ENCODE results near the gene PLB1. TPM values are rescaled to one million over a fixed set of nuclear protein-coding genes. Genes with fewer than 3 reads are reported as not detected.

The PLB1 gene
- total RNA-seq, 1 donor from 2014 or later, result 2.5 TPM

- H3K4me1 ChIP-seq, result no peaks in the 10 kb centered on the region
- no peak for DNase-seq (ENCODE audit: extremely low spot score in 2 of 2)
- no peaks in the 10 kb centered on the region for H3K9me3 ChIP-seq
- intact Hi-C loops (cut with DNase I), result no loop called here
- no peak for TF ChIP-seq POLR2A (IDR thresholded peaks at IDR 0.05)
- no peak for TF ChIP-seq CTCF (IDR thresholded peaks at IDR 0.05)
- no peak for TF ChIP-seq POLR2AphosphoS5 (IDR thresholded peaks at IDR 0.05; ENCODE audit: insufficient read depth in 1 of 2, low read depth in 1 of 2)
- no peaks in the 10 kb centered on the region for H3K27me3 ChIP-seq
- no peaks in the 10 kb centered on the region for H3K36me3 ChIP-seq
- H3K27ac ChIP-seq, result no peak overlapping the region
- no peak overlapping the region for H3K4me3 ChIP-seq
Observed at GRCh38 chr2:28577791-28578680, 82.2 kb downstream of the PLB1 start.

- no peak overlapping the region for H3K4me3 ChIP-seq
- intact Hi-C loops (cut with DNase I), result no loop called here
- no peaks in the 10 kb centered on the region for H3K36me3 ChIP-seq
- TF ChIP-seq CTCF (IDR thresholded peaks at IDR 0.05) (no peak), POLR2AphosphoS5 (IDR thresholded peaks at IDR 0.05; ENCODE audit: insufficient read depth in 1 of 2, low read depth in 1 of 2) (no peak), POLR2A (IDR thresholded peaks at IDR 0.05) (no peak)
- DNase-seq (ENCODE audit: extremely low spot score in 2 of 2), result no peak
- peaks cover 5% of the 10 kb centered on the region for H3K4me1 ChIP-seq
- no peak overlapping the region for H3K27ac ChIP-seq
- no peaks in the 10 kb centered on the region for H3K9me3 ChIP-seq
- no peaks in the 10 kb centered on the region for H3K27me3 ChIP-seq
Observed at GRCh38 chr2:28578774-28579173, 82.9 kb downstream of the PLB1 start.

GRCh38 chr2:28579606-28580005 lies 83.7 kb downstream of the PLB1 start:
- TF ChIP-seq POLR2AphosphoS5 (IDR thresholded peaks at IDR 0.05; ENCODE audit: insufficient read depth in 1 of 2, low read depth in 1 of 2) (no peak), CTCF (IDR thresholded peaks at IDR 0.05) (no peak), POLR2A (IDR thresholded peaks at IDR 0.05) (no peak)
- Histone ChIP-seq H3K36me3 (no peaks in the 10 kb centered on the region), H3K9me3 (no peaks in the 10 kb centered on the region), H3K27me3 (no peaks in the 10 kb centered on the region), H3K4me1 (peaks cover 12% of the 10 kb centered on the region), H3K4me3 (no peak overlapping the region), H3K27ac (no peak overlapping the region)
- intact Hi-C loops (cut with DNase I), result no loop called here
- DNase-seq (ENCODE audit: extremely low spot score in 2 of 2), result no peak

GRCh38 chr2:28580078-28580477 lies 84.2 kb downstream of the PLB1 start:
- TF ChIP-seq POLR2AphosphoS5 (IDR thresholded peaks at IDR 0.05; ENCODE audit: insufficient read depth in 1 of 2, low read depth in 1 of 2) (no peak), CTCF (IDR thresholded peaks at IDR 0.05) (no peak), POLR2A (IDR thresholded peaks at IDR 0.05) (no peak)
- Histone ChIP-seq H3K36me3 (no peaks in the 10 kb centered on the region), H3K27ac (no peak overlapping the region), H3K27me3 (no peaks in the 10 kb centered on the region), H3K4me3 (no peak overlapping the region), H3K9me3 (no peaks in the 10 kb centered on the region), H3K4me1 (peaks cover 17% of the 10 kb centered on the region)
- intact Hi-C loops (cut with DNase I), result no loop called here
- DNase-seq (ENCODE audit: extremely low spot score in 2 of 2), result no peak

GRCh38 chr2:28581312-28581711 lies 85.5 kb downstream of the PLB1 start:
- no peaks in the 10 kb centered on the region for H3K9me3 ChIP-seq
- DNase-seq (ENCODE audit: extremely low spot score in 2 of 2), result no peak
- H3K36me3 ChIP-seq, result no peaks in the 10 kb centered on the region
- H3K27me3 ChIP-seq, result no peaks in the 10 kb centered on the region
- TF ChIP-seq POLR2AphosphoS5 (IDR thresholded peaks at IDR 0.05; ENCODE audit: insufficient read depth in 1 of 2, low read depth in 1 of 2), result no peak
- TF ChIP-seq POLR2A (IDR thresholded peaks at IDR 0.05), result no peak
- TF ChIP-seq CTCF (IDR thresholded peaks at IDR 0.05), result no peak
- intact Hi-C loops (cut with DNase I), result no loop called here
- H3K27ac ChIP-seq, result no peak overlapping the region
- no peak overlapping the region for H3K4me3 ChIP-seq
- H3K4me1 ChIP-seq, result peaks cover 17% of the 10 kb centered on the region
